Ishikawa (cell line): ENCODE measurements around the gene LRFN4.

Experiments used
- EGR1 ChIP-seq: IDR thresholded peaks from 2 replicates; pipeline ENCODE4 v1.6.1; 2012
- EP300 ChIP-seq: IDR thresholded peaks from 2 replicates; pipeline ENCODE4 v1.6.1; 2012; ENCODE audit warnings: borderline replicate concordance
- RAD21 ChIP-seq: IDR thresholded peaks from 2 replicates; pipeline ENCODE4 v1.6.1; 2012; ENCODE audit warnings: low read depth
- YY1 ChIP-seq: IDR thresholded peaks from 2 replicates; pipeline ENCODE4 v1.6.1; 2012; ENCODE audit warnings: low read depth

DNA sequence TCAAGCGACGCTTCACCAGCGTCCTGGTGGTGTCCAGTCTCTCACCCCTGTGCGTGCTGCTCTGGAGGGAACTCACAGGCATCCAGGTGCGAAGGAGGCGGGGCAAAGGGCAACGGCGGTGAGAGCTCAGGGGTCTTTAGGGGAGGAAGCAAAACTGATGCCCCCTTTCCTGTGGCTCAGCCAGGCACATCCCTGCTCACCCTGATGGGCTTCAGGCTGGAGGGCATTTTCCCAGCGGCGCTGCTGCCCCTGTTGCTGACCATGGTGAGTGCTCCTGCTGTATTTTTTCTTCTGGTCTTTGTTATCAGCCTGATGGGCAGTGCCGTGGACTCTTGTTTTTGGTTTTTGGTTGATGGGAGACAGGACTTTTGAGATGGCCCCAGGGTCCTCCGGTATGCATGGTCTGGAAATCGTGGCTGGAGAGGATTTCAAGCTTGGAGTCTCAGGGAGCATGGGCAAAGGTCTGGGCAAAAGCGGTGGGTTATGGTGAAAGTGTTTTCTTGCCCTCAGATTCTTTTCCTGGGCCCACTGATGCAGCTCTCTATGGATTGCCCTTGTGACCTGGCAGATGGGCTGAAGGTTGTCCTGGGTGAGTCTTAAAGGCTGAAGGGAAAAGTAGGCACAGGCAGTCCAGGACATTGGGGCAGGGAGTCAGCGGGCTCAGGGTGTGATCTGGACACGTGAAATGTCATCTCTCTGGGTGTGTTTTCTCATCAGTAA, 12.9 kb upstream of the LRFN4 start:
- TF ChIP-seq YY1, result no peak
- TF ChIP-seq EP300, result no peak
- no peak for TF ChIP-seq RAD21
- TF ChIP-seq EGR1, result no peak
